Activated T-cell treated with anti-CD3 and anti-CD28 coated beads, Interleukin-2, amount 50 U/mL, for 24 hours (primary cell): ENCODE results near the gene FIGNL1.
"Not testable (repeated sequence)": the region's sequence is repeated elsewhere in the genome, so short reads cannot be mapped to it uniquely, and the experiment has no call there.

Source experiments
- DNase-seq: peaks from one replicate; pipeline ENCODE4 v3.0.0-alpha.2; 2020
- H3K27ac Mint-ChIP-seq: 2 replicates; pipeline ENCODE4 v1.8.0; 2020; ENCODE audit warnings: mild to moderate bottlenecking, mixed read lengths
- H3K27me3 Mint-ChIP-seq: 2 replicates; pipeline ENCODE4 v1.8.0; 2020; ENCODE audit warnings: mixed read lengths
- H3K36me3 Mint-ChIP-seq: 2 replicates; pipeline ENCODE4 v1.8.0; 2020; ENCODE audit warnings: low read depth, mixed read lengths
- H3K4me1 Mint-ChIP-seq: 2 replicates; pipeline ENCODE4 v1.8.0; 2020; ENCODE audit warnings: low read depth, mixed read lengths
- H3K4me3 Mint-ChIP-seq: 2 replicates; pipeline ENCODE4 v1.8.0; 2020; ENCODE audit warnings: mild to moderate bottlenecking, moderate library complexity, mixed read lengths
- H3K9me3 Mint-ChIP-seq: 2 replicates; pipeline ENCODE4 v1.8.0; 2020; ENCODE audit warnings: mixed read lengths

The FIGNL1 gene

GRCh38 chr7:50461695-50462094 lies 11.5 kb upstream of the FIGNL1 start:
- no peaks in the 10 kb centered on the region for H3K27me3 Mint-ChIP-seq
- H3K9me3 Mint-ChIP-seq: no peaks in the 10 kb centered on the region
- no peak for DNase-seq
- H3K36me3 Mint-ChIP-seq: no peaks in the 10 kb centered on the region
- no peak overlapping the region for H3K4me3 Mint-ChIP-seq
- no peak overlapping the region for H3K27ac Mint-ChIP-seq
- peaks cover 2% of the 10 kb centered on the region for H3K4me1 Mint-ChIP-seq

GRCh38 chr7:50459183-50459582 lies 9.0 kb upstream of the FIGNL1 start:
- H3K36me3 Mint-ChIP-seq, DNase-seq, H3K4me1 Mint-ChIP-seq, H3K4me3 Mint-ChIP-seq, H3K9me3 Mint-ChIP-seq, H3K27ac Mint-ChIP-seq, H3K27me3 Mint-ChIP-seq: not testable (repeated sequence)

GRCh38 chr7:50458651-50459050 lies 8.5 kb upstream of the FIGNL1 start:
- H3K9me3 Mint-ChIP-seq, DNase-seq, H3K27ac Mint-ChIP-seq, H3K4me3 Mint-ChIP-seq, H3K36me3 Mint-ChIP-seq, H3K27me3 Mint-ChIP-seq, H3K4me1 Mint-ChIP-seq: not testable (repeated sequence)

GRCh38 chr7:50456371-50457123 lies 6.4 kb upstream of the FIGNL1 start:
- no peak overlapping the region for H3K4me3 Mint-ChIP-seq
- H3K27ac Mint-ChIP-seq: no peak overlapping the region
- no peak for DNase-seq

GRCh38 chr7:50455658-50456057 lies 5.5 kb upstream of the FIGNL1 start:
- DNase-seq: no peak
- no peak overlapping the region for H3K27ac Mint-ChIP-seq
- peaks cover 2% of the 10 kb centered on the region for H3K27me3 Mint-ChIP-seq
- no peak overlapping the region for H3K4me3 Mint-ChIP-seq
- peaks cover 8% of the 10 kb centered on the region for H3K4me1 Mint-ChIP-seq
- no peaks in the 10 kb centered on the region for H3K9me3 Mint-ChIP-seq
- no peaks in the 10 kb centered on the region for H3K36me3 Mint-ChIP-seq

More at GRCh38 chr7:50456371-50457123, 6.4 kb upstream of the FIGNL1 start:
- H3K4me1 Mint-ChIP-seq: no peaks in the 10 kb centered on the region
- H3K9me3 Mint-ChIP-seq: no peaks in the 10 kb centered on the region
- no peaks in the 10 kb centered on the region for H3K36me3 Mint-ChIP-seq
- H3K27me3 Mint-ChIP-seq: peaks cover 2% of the 10 kb centered on the region

- Mint-ChIP-seq H3K27ac (no peak overlapping the region), H3K27me3 (peaks cover 2% of the 10 kb centered on the region), H3K4me1 (peaks cover 12% of the 10 kb centered on the region), H3K36me3 (peaks cover 2% of the 10 kb centered on the region), H3K9me3 (no peaks in the 10 kb centered on the region), H3K4me3 (no peak overlapping the region)
- DNase-seq: no peak
Measured at GRCh38 chr7:50454968-50455367, 4.8 kb upstream of the FIGNL1 start.

GRCh38 chr7:50450590-50451032 lies 461 bp upstream of the FIGNL1 start:
- H3K9me3 Mint-ChIP-seq: no peaks in the 10 kb centered on the region
- H3K4me3 Mint-ChIP-seq: peak overlapping the region; percentile 92
- peaks cover 34% of the 10 kb centered on the region for H3K36me3 Mint-ChIP-seq
- peaks cover 46% of the 10 kb centered on the region for H3K4me1 Mint-ChIP-seq
- H3K27me3 Mint-ChIP-seq: no peaks in the 10 kb centered on the region
- DNase-seq: peak; percentile 70
- H3K27ac Mint-ChIP-seq: peak overlapping the region; percentile 87

- DNase-seq: no peak
- peak overlapping the region; percentile 87 for H3K27ac Mint-ChIP-seq
- no peaks in the 10 kb centered on the region for H3K9me3 Mint-ChIP-seq
- H3K4me3 Mint-ChIP-seq: peak overlapping the region; percentile 92
- no peaks in the 10 kb centered on the region for H3K27me3 Mint-ChIP-seq
- peaks cover 46% of the 10 kb centered on the region for H3K36me3 Mint-ChIP-seq
- H3K4me1 Mint-ChIP-seq: peaks cover 56% of the 10 kb centered on the region
Measured at GRCh38 chr7:50449501-50449880, 659 bp downstream of the FIGNL1 start.

GRCh38 chr7:50448823-50449222 lies 1.3 kb downstream of the FIGNL1 start:
- H3K4me3 Mint-ChIP-seq: peak overlapping the region; percentile 92
- peaks cover 62% of the 10 kb centered on the region for H3K4me1 Mint-ChIP-seq
- H3K27ac Mint-ChIP-seq: peak overlapping the region; percentile 87
- H3K9me3 Mint-ChIP-seq: no peaks in the 10 kb centered on the region
- no peak for DNase-seq
- H3K27me3 Mint-ChIP-seq: no peaks in the 10 kb centered on the region
- peaks cover 52% of the 10 kb centered on the region for H3K36me3 Mint-ChIP-seq

- Mint-ChIP-seq H3K27ac (peak overlapping the region; percentile 83), H3K4me1 (peaks cover 67% of the 10 kb centered on the region), H3K27me3 (no peaks in the 10 kb centered on the region), H3K9me3 (no peaks in the 10 kb centered on the region), H3K36me3 (peaks cover 73% of the 10 kb centered on the region), H3K4me3 (peak overlapping the region; percentile 48)
- DNase-seq: no peak
Measured at GRCh38 chr7:50446542-50446960, 3.6 kb downstream of the FIGNL1 start.

- Mint-ChIP-seq H3K4me3 (no peak overlapping the region), H3K36me3 (peaks cover 55% of the 10 kb centered on the region)
Measured at GRCh38 chr7:50436133-50436806, 13.9 kb downstream of the FIGNL1 start.

GRCh38 chr7:50431722-50432305 lies 18.3 kb downstream of the FIGNL1 start:
- Mint-ChIP-seq H3K36me3 (peaks cover 11% of the 10 kb centered on the region), H3K4me3 (no peak overlapping the region), H3K27ac (no peak overlapping the region), H3K4me1 (no peaks in the 10 kb centered on the region), H3K9me3 (no peaks in the 10 kb centered on the region), H3K27me3 (no peaks in the 10 kb centered on the region)
- DNase-seq: no peak

More at GRCh38 chr7:50436133-50436806, 13.9 kb downstream of the FIGNL1 start:
- Mint-ChIP-seq H3K27me3 (no peaks in the 10 kb centered on the region), H3K4me1 (no peaks in the 10 kb centered on the region), H3K9me3 (no peaks in the 10 kb centered on the region), H3K27ac (no peak overlapping the region)
- DNase-seq: no peak

GRCh38 chr7:50431316-50431715 lies 18.8 kb downstream of the FIGNL1 start:
- no peak for DNase-seq
- no peaks in the 10 kb centered on the region for H3K9me3 Mint-ChIP-seq
- peaks cover 8% of the 10 kb centered on the region for H3K36me3 Mint-ChIP-seq
- H3K4me1 Mint-ChIP-seq: no peaks in the 10 kb centered on the region
- H3K27me3 Mint-ChIP-seq: no peaks in the 10 kb centered on the region
- H3K4me3 Mint-ChIP-seq: no peak overlapping the region
- no peak overlapping the region for H3K27ac Mint-ChIP-seq

- DNase-seq: no peak
- H3K4me3 Mint-ChIP-seq: no peak overlapping the region
- H3K36me3 Mint-ChIP-seq: no peaks in the 10 kb centered on the region
- no peaks in the 10 kb centered on the region for H3K27me3 Mint-ChIP-seq
- no peak overlapping the region for H3K27ac Mint-ChIP-seq
- H3K9me3 Mint-ChIP-seq: no peaks in the 10 kb centered on the region
- H3K4me1 Mint-ChIP-seq: no peaks in the 10 kb centered on the region
Measured at GRCh38 chr7:50428911-50429310, 21.2 kb downstream of the FIGNL1 start.

- Mint-ChIP-seq H3K27ac (no peak overlapping the region), H3K27me3 (no peaks in the 10 kb centered on the region), H3K9me3 (no peaks in the 10 kb centered on the region), H3K36me3 (no peaks in the 10 kb centered on the region), H3K4me3 (no peak overlapping the region), H3K4me1 (no peaks in the 10 kb centered on the region)
- DNase-seq: no peak
Measured at GRCh38 chr7:50427518-50427917, 22.6 kb downstream of the FIGNL1 start.
